Endothelial cell of umbilical vein (primary cell): Measurements from ENCODE around the gene DUSP22. TPM values are rescaled to one million over a fixed set of nuclear protein-coding genes. Genes with fewer than 3 reads are reported as not detected.

Experiments used
- BruUV-seq: library from RNA; stranded (reverse); fragments of 400-500 nt; replicated peaks from 2 replicates; lab custom pipeline; 2021; lab: Mats Ljungman, UMichigan
- CTCF ChIA-PET: fragments of 300-600, 350-600 bp; sonication (Branson Sonifier 250); formaldehyde crosslinking; loops from one replicate; lab custom pipeline; 2021; ENCODE audit warnings: antibody characterized with exemption, inconsistent platforms; lab: Charles Lee
- POLR2A ChIA-PET: fragments of 300-600, 350-600 bp; sonication (Branson Sonifier 250); formaldehyde crosslinking; loops from one replicate; lab custom pipeline; 2021; ENCODE audit warnings: antibody characterized with exemption, inconsistent platforms; lab: Charles Lee
- DNase-seq: peaks from one replicate; pipeline ENCODE4 v3.0.0-alpha.2; 2011; ENCODE audit warnings: low read depth, low spot score
- FAIRE-seq: peaks from 2 replicates; lab custom pipeline; 2011; peaks lifted over from hg19 to GRCh38; lab: Jason Lieb, UNC
- H2AFZ ChIP-seq: 2 replicates; pipeline ENCODE4 v1.6.0; 2012; ENCODE audit warnings: low read depth, low read length, control low read depth, inconsistent platforms
- H3K27ac ChIP-seq: 2 replicates; pipeline ENCODE4 v1.5.1; 2011; ENCODE audit warnings: low read depth, mild to moderate bottlenecking, control low read depth, low read length, moderate library complexity; ENCODE audit not compliant: insufficient read depth
- H3K27me3 ChIP-seq, 2 experiments: 2 replicates each; pipeline versions ENCODE4 v1.6.0 to v1.6.1; 2011; ENCODE audit warnings: low read length in 2 of 2, mixed read lengths in 1 of 2; ENCODE audit not compliant: control insufficient read depth in 2 of 2, insufficient read depth in 2 of 2
- H3K36me3 ChIP-seq, 2 experiments: 2 replicates in 1 of 2; 3 replicates in 1 of 2; pipeline ENCODE4 v1.5.1; 2011; ENCODE audit warnings: low read length in 2 of 2, mild to moderate bottlenecking in 1 of 2, moderate library complexity in 1 of 2; ENCODE audit not compliant: control insufficient read depth in 2 of 2, insufficient read depth in 2 of 2; ENCODE audit errors: extremely low read depth in 1 of 2
- H3K4me1 ChIP-seq: 3 replicates; pipeline ENCODE4 v1.5.1; 2011; ENCODE audit warnings: mild to moderate bottlenecking, low read length; ENCODE audit not compliant: control insufficient read depth, insufficient read depth; ENCODE audit errors: extremely low read depth
- H3K4me2 ChIP-seq: 2 replicates; pipeline ENCODE4 v1.6.1; 2011; ENCODE audit warnings: low read length, control low read depth, mixed read lengths; ENCODE audit not compliant: insufficient read depth
- H3K4me3 ChIP-seq, 3 experiments: fragments of 200-600 bp in 1 of 3; sonication (generic), shearing (Covaris generic) in 1 of 3; replicated peaks in 1 of 3; 2 replicates each; pipeline ENCODE4 v1.5.1; 2011 to 2016; ENCODE audit warnings: control low read depth in 3 of 3, low read length in 3 of 3, mild to moderate bottlenecking in 2 of 3, inconsistent platforms in 1 of 3, low read depth in 1 of 3, moderate library complexity in 1 of 3; ENCODE audit not compliant: insufficient read depth in 1 of 3
- H3K79me2 ChIP-seq: 2 replicates; pipeline ENCODE4 v1.6.0; 2012; ENCODE audit warnings: low read length, inconsistent platforms; ENCODE audit not compliant: control insufficient read depth, insufficient read depth
- H3K9ac ChIP-seq: replicated peaks from 2 replicates; pipeline ENCODE3; 2011; ENCODE audit warnings: low read length, control low read depth; ENCODE audit not compliant: insufficient read depth; ENCODE audit errors: extremely low read depth
- H3K9me1 ChIP-seq: replicated peaks from 3 replicates; pipeline ENCODE4 v1.6.0; 2011; ENCODE audit warnings: mild to moderate bottlenecking, low read length; ENCODE audit not compliant: control insufficient read depth, insufficient read depth; ENCODE audit errors: extremely low read depth
- H3K9me3 ChIP-seq: replicated peaks from 2 replicates; pipeline ENCODE4 v1.5.1; 2012; ENCODE audit warnings: low read length, inconsistent platforms; ENCODE audit not compliant: control insufficient read depth, insufficient read depth
- H4K20me1 ChIP-seq: replicated peaks from 2 replicates; pipeline ENCODE3; 2011; ENCODE audit warnings: mild to moderate bottlenecking, low read length; ENCODE audit not compliant: control insufficient read depth, insufficient read depth; ENCODE audit errors: extremely low read depth
- EZH2 ChIP-seq: IDR thresholded peaks from 2 replicates; pipeline ENCODE4 v1.6.1; 2012; ENCODE audit warnings: borderline replicate concordance, low read depth, mild to moderate bottlenecking, moderate library complexity, low read length, inconsistent platforms; ENCODE audit not compliant: severe bottlenecking
- FOS ChIP-seq: IDR thresholded peaks from 2 replicates; pipeline ENCODE4 v1.6.1; 2011; ENCODE audit warnings: mild to moderate bottlenecking, low read length, moderate library complexity, borderline replicate concordance; ENCODE audit not compliant: insufficient read depth
- GATA2 ChIP-seq: IDR thresholded peaks from 2 replicates; pipeline ENCODE4 v1.7.0; 2011; ENCODE audit warnings: low read depth, mild to moderate bottlenecking, moderate library complexity, mixed read lengths, low read length; ENCODE audit not compliant: insufficient read length, insufficient read depth
- JUN ChIP-seq: IDR thresholded peaks from 2 replicates; pipeline ENCODE4 v1.6.1; 2011; ENCODE audit warnings: borderline replicate concordance, low read depth; ENCODE audit not compliant: insufficient read length, insufficient read depth
- MYC ChIP-seq: IDR thresholded peaks from one replicate; pipeline ENCODE4 v1.6.1; 2011; ENCODE audit warnings: mild to moderate bottlenecking, low read depth, low read length
- POLR2A ChIP-seq: IDR thresholded peaks from 2 replicates; pipeline ENCODE4 v1.6.1; 2012; ENCODE audit warnings: low read depth, mild to moderate bottlenecking, control low read depth, low read length
- POLR2AphosphoS5 ChIP-seq: IDR thresholded peaks from 2 replicates; pipeline ENCODE4 v1.6.1; 2012; ENCODE audit warnings: low read depth, mild to moderate bottlenecking, control low read depth, low read length, moderate library complexity; ENCODE audit not compliant: insufficient read depth
- dilution Hi-C: fragments of 300-500 bp; cut with MboI; formaldehyde crosslinking; loops from one replicate; pipeline ENCODE4 v1.15.0; 2019; ENCODE audit warnings: low sequenced_read_pairs; ENCODE audit not compliant: extremely low pct_ligation_motif_present
- intact Hi-C: fragments of 100-400 bp; cut with micrococcal nuclease; formaldehyde crosslinking; loops from one replicate; pipeline ENCODE4 v1.10.0; 2022
- polyA plus RNA-seq, 4 experiments: library from polyadenylated mRNA; depleted of rRNA in 3 of 4; stranded (reverse) in 3 of 4; unstranded in 1 of 4; fragments of >200 nt; gene quantifications; 2 replicates each; pipeline versions ENCODE4 v1.2.1 to v1.2.3, GENCODE V29; 2011 to 2012; ENCODE audit warnings: missing spikeins in 1 of 4
- total RNA-seq: library from RNA; stranded (reverse); gene quantifications from 2 replicates; pipeline ENCODE4 v1.2.3, GENCODE V29; 2021
- TF ChIP-seq, protein P1 (sequence below), 2 donors: IDR thresholded peaks; 1 replicate in 1 of 2; 2 replicates in 1 of 2; pipeline ENCODE4 v1.5.1; 2011; ENCODE audit warnings: low read length in 2 of 2, mild to moderate bottlenecking in 2 of 2, moderate library complexity in 2 of 2, control low read depth in 1 of 2, inconsistent platforms in 1 of 2, low read depth in 1 of 2; ENCODE audit not compliant: insufficient read depth in 1 of 2; ENCODE audit errors: extremely low read depth in 1 of 2
- TF ChIP-seq, protein P2 (sequence below): IDR thresholded peaks from 2 replicates; pipeline ENCODE4 v1.6.1; 2011; ENCODE audit not compliant: insufficient read depth, insufficient read length

The DUSP22 gene
- total and polyA plus RNA-seq, 2 donors (not counting 3 experiments of a cell fraction or from before 2014, with no cell fraction given): 23.2 to 33.9 TPM

DNA sequence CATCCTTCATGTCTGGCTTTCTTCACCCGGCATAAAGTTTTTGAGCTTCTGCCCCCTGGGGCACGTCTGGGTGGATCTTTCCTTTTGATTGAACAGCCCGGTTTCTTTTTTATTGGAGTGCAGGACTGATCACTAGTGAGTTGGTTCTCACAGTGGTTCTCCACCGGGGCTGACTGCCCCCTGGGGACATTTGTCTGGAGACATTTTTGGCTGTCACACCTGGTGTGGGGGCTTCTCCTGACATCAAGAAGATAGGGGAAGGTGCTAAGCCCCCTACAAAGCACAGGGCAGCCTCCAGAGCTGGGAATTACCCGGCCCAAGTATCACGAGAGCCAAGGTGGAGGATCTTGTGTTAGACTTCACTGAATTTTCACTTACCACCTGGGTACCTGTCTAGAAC is 73.5 kb downstream of the DUSP22 start:
- H3K36me3 ChIP-seq: no peaks in the 10 kb centered on the region
- H3K27ac ChIP-seq: no peak overlapping the region
- no peak overlapping the region for H2AFZ ChIP-seq
- dilution Hi-C loops (no loop called here), intact Hi-C loops (no loop called here)
- H3K9me1 ChIP-seq: no peaks in the 10 kb centered on the region
- no peak for TF ChIP-seq POLR2AphosphoS5
- no peak for TF ChIP-seq MYC
- TF ChIP-seq, protein P1, sequence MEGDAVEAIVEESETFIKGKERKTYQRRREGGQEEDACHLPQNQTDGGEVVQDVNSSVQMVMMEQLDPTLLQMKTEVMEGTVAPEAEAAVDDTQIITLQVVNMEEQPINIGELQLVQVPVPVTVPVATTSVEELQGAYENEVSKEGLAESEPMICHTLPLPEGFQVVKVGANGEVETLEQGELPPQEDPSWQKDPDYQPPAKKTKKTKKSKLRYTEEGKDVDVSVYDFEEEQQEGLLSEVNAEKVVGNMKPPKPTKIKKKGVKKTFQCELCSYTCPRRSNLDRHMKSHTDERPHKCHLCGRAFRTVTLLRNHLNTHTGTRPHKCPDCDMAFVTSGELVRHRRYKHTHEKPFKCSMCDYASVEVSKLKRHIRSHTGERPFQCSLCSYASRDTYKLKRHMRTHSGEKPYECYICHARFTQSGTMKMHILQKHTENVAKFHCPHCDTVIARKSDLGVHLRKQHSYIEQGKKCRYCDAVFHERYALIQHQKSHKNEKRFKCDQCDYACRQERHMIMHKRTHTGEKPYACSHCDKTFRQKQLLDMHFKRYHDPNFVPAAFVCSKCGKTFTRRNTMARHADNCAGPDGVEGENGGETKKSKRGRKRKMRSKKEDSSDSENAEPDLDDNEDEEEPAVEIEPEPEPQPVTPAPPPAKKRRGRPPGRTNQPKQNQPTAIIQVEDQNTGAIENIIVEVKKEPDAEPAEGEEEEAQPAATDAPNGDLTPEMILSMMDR (IDR thresholded peaks at IDR 0.05; ENCODE audit: extremely low read depth in 1 of 2, insufficient read depth in 1 of 2, low read depth in 1 of 2, low read length in 2 of 2): no peak
- no peak for TF ChIP-seq FOS
- no peak for TF ChIP-seq EZH2
- no peak for TF ChIP-seq JUN
- TF ChIP-seq, protein P2, sequence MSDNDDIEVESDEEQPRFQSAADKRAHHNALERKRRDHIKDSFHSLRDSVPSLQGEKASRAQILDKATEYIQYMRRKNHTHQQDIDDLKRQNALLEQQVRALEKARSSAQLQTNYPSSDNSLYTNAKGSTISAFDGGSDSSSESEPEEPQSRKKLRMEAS: no peak
- no peak for TF ChIP-seq POLR2A
- no peak for TF ChIP-seq GATA2
- BruUV-seq: no TSS peak
- peaks cover 8% of the 10 kb centered on the region for H3K9me3 ChIP-seq
- H3K4me1 ChIP-seq: no peaks in the 10 kb centered on the region
- ChIA-PET CTCF (interaction anchor here (1.1 kb wide), 1 partner anchor 10 kb away, joined by 3 read pairs; no protein-coding TSS in a partner anchor), POLR2A (no interaction called here)
- no peak for FAIRE-seq
- H3K27me3 ChIP-seq: no peaks in the 10 kb centered on the region
- no peak overlapping the region for H3K4me2 ChIP-seq
- DNase-seq: no peak
- no peaks in the 10 kb centered on the region for H4K20me1 ChIP-seq
- H3K79me2 ChIP-seq: no peaks in the 10 kb centered on the region
- H3K4me3 ChIP-seq: no peak overlapping the region
- no peak overlapping the region for H3K9ac ChIP-seq
